Measurements from ENCODE around the gene ABLIM3. TPM values are rescaled to one million over a fixed set of nuclear protein-coding genes. Genes with fewer than 3 reads are reported as not detected.

Gene ABLIM3
- total RNA-seq, 2 experiments from 2014 or later: not detected

GRCh38 chr5:149121145-149121544 lies 20.1 kb upstream of the ABLIM3 start:
- no peaks in the 10 kb centered on the region for H3K4me1 Mint-ChIP-seq (ENCODE audit: low read depth)
- intact Hi-C loops (cut with micrococcal nuclease): no loop called here
- H3K36me3 Mint-ChIP-seq (ENCODE audit: low read depth): no peaks in the 10 kb centered on the region
- no peak overlapping the region for H3K4me3 Mint-ChIP-seq
- H3K27me3 Mint-ChIP-seq (ENCODE audit: low read depth): peaks cover 3% of the 10 kb centered on the region
- no peak overlapping the region for H3K27ac Mint-ChIP-seq
- no peak for DNase-seq
- CTCF ChIA-PET: interaction anchor here (1.1 kb wide), 1 partner anchor 12 kb away, joined by 4 read pairs; no protein-coding TSS in a partner anchor
- H3K9me3 Mint-ChIP-seq: no peaks in the 10 kb centered on the region

- no peak for DNase-seq
- H3K36me3 Mint-ChIP-seq (ENCODE audit: low read depth): no peaks in the 10 kb centered on the region
- intact Hi-C loops (cut with micrococcal nuclease): no loop called here
- CTCF ChIA-PET: interaction anchor here (2.3 kb wide), 1 partner anchor 8 kb away, joined by 8 read pairs; no protein-coding TSS in a partner anchor
- H3K9me3 Mint-ChIP-seq: no peaks in the 10 kb centered on the region
- no peak overlapping the region for H3K27ac Mint-ChIP-seq
- no peaks in the 10 kb centered on the region for H3K27me3 Mint-ChIP-seq (ENCODE audit: low read depth)
- H3K4me1 Mint-ChIP-seq (ENCODE audit: low read depth): no peaks in the 10 kb centered on the region
- H3K4me3 Mint-ChIP-seq: no peak overlapping the region
Observed at GRCh38 chr5:149123211-149123610, 18.1 kb upstream of the ABLIM3 start.

GRCh38 chr5:149125386-149125891 lies 15.9 kb upstream of the ABLIM3 start:
- no peaks in the 10 kb centered on the region for H3K9me3 Mint-ChIP-seq
- H3K27me3 Mint-ChIP-seq (ENCODE audit: low read depth): no peaks in the 10 kb centered on the region

GRCh38 chr5:149126906-149127305 lies 14.4 kb upstream of the ABLIM3 start:
- H3K4me3 Mint-ChIP-seq: no peak overlapping the region
- DNase-seq: no peak
- H3K36me3 Mint-ChIP-seq (ENCODE audit: low read depth): no peaks in the 10 kb centered on the region
- H3K27ac Mint-ChIP-seq: no peak overlapping the region
- H3K4me1 Mint-ChIP-seq (ENCODE audit: low read depth): no peaks in the 10 kb centered on the region
- H3K27me3 Mint-ChIP-seq (ENCODE audit: low read depth): no peaks in the 10 kb centered on the region
- no peaks in the 10 kb centered on the region for H3K9me3 Mint-ChIP-seq
- intact Hi-C loops (cut with micrococcal nuclease): no loop called here
- CTCF ChIA-PET: interaction anchor here (0.5 to 1.8 kb wide), 3 partner anchors 8 to 12 kb away, joined by 3 read pairs; no protein-coding TSS in a partner anchor

More at GRCh38 chr5:149125386-149125891, 15.9 kb upstream of the ABLIM3 start:
- Mint-ChIP-seq H3K36me3 (ENCODE audit: low read depth) (no peaks in the 10 kb centered on the region), H3K4me1 (ENCODE audit: low read depth) (no peaks in the 10 kb centered on the region), H3K27ac (no peak overlapping the region), H3K4me3 (no peak overlapping the region)
- intact Hi-C loops (cut with micrococcal nuclease): no loop called here
- DNase-seq: no peak
- CTCF ChIA-PET: interaction anchor here (0.6 to 2.3 kb wide), 4 partner anchors 10 to 166 kb away, joined by 3 to 8 read pairs (median 6); no protein-coding TSS in a partner anchor

- DNase-seq: no peak
- Mint-ChIP-seq H3K4me1 (ENCODE audit: low read depth) (no peaks in the 10 kb centered on the region), H3K27ac (no peak overlapping the region), H3K27me3 (ENCODE audit: low read depth) (no peaks in the 10 kb centered on the region), H3K36me3 (ENCODE audit: low read depth) (no peaks in the 10 kb centered on the region), H3K4me3 (no peak overlapping the region), H3K9me3 (no peaks in the 10 kb centered on the region)
- intact Hi-C loops (cut with micrococcal nuclease): no loop called here
- CTCF ChIA-PET: interaction anchor here (1.8 kb wide), 1 partner anchor 11 kb away, joined by 3 read pairs; no protein-coding TSS in a partner anchor
Observed at GRCh38 chr5:149127394-149127955, 13.8 kb upstream of the ABLIM3 start.

- CTCF ChIA-PET: interaction anchor here (0.7 to 1.1 kb wide), 2 partner anchors 13 to 138 kb away, joined by 3 to 4 read pairs; no protein-coding TSS in a partner anchor
- H3K27ac Mint-ChIP-seq: no peak overlapping the region
- H3K9me3 Mint-ChIP-seq: no peaks in the 10 kb centered on the region
- H3K4me1 Mint-ChIP-seq (ENCODE audit: low read depth): no peaks in the 10 kb centered on the region
- DNase-seq: peak; percentile 38
- intact Hi-C loops (cut with micrococcal nuclease): no loop called here
- no peaks in the 10 kb centered on the region for H3K36me3 Mint-ChIP-seq (ENCODE audit: low read depth)
- no peak overlapping the region for H3K4me3 Mint-ChIP-seq
- H3K27me3 Mint-ChIP-seq (ENCODE audit: low read depth): no peaks in the 10 kb centered on the region
Observed at GRCh38 chr5:149128023-149128875, 13.0 kb upstream of the ABLIM3 start.

- Mint-ChIP-seq H3K4me1 (ENCODE audit: low read depth) (no peaks in the 10 kb centered on the region), H3K27ac (no peak overlapping the region), H3K36me3 (ENCODE audit: low read depth) (no peaks in the 10 kb centered on the region), H3K9me3 (no peaks in the 10 kb centered on the region), H3K27me3 (ENCODE audit: low read depth) (peaks cover 2% of the 10 kb centered on the region), H3K4me3 (no peak overlapping the region)
- CTCF ChIA-PET: interaction anchor here (0.7 to 1.1 kb wide), 2 partner anchors 14 to 137 kb away, joined by 3 to 4 read pairs; no protein-coding TSS in a partner anchor
- intact Hi-C loops (cut with micrococcal nuclease): no loop called here
- no peak for DNase-seq
Observed at GRCh38 chr5:149129181-149129580, 12.1 kb upstream of the ABLIM3 start.

- intact Hi-C loops (cut with micrococcal nuclease): no loop called here
- CTCF ChIA-PET: interaction anchor here (0.6 to 1.7 kb wide), 3 partner anchors 16 to 131 kb away, joined by 3 to 4 read pairs (median 3); no protein-coding TSS in a partner anchor
- Mint-ChIP-seq H3K36me3 (ENCODE audit: low read depth) (no peaks in the 10 kb centered on the region), H3K4me3 (no peak overlapping the region), H3K27ac (no peak overlapping the region), H3K9me3 (no peaks in the 10 kb centered on the region), H3K4me1 (ENCODE audit: low read depth) (no peaks in the 10 kb centered on the region), H3K27me3 (ENCODE audit: low read depth) (peaks cover 2% of the 10 kb centered on the region)
- no peak for DNase-seq
Observed at GRCh38 chr5:149130121-149130914, 11.0 kb upstream of the ABLIM3 start.

- CTCF ChIA-PET: interaction anchor here (1.1 to 2.5 kb wide), 4 partner anchors 9 to 137 kb away, joined by 3 to 9 read pairs (median 5); partner anchors contain the start of gene ABLIM3
- DNase-seq: no peak
- no peaks in the 10 kb centered on the region for H3K4me1 Mint-ChIP-seq (ENCODE audit: low read depth)
- intact Hi-C loops (cut with micrococcal nuclease): no loop called here
- H3K9me3 Mint-ChIP-seq: no peaks in the 10 kb centered on the region
- H3K27ac Mint-ChIP-seq: no peak overlapping the region
- H3K4me3 Mint-ChIP-seq: no peak overlapping the region
- H3K36me3 Mint-ChIP-seq (ENCODE audit: low read depth): no peaks in the 10 kb centered on the region
- H3K27me3 Mint-ChIP-seq (ENCODE audit: low read depth): peaks cover 5% of the 10 kb centered on the region
Observed at GRCh38 chr5:149132474-149132873, 8.8 kb upstream of the ABLIM3 start.

GRCh38 chr5:149133795-149134777 lies 7.2 kb upstream of the ABLIM3 start:
- H3K27ac Mint-ChIP-seq: no peak overlapping the region

More at GRCh38 chr5:149133795-149134777, 7.2 kb upstream of the ABLIM3 start:
- H3K4me1 Mint-ChIP-seq (ENCODE audit: low read depth): no peaks in the 10 kb centered on the region
- DNase-seq: no peak
- H3K36me3 Mint-ChIP-seq (ENCODE audit: low read depth): no peaks in the 10 kb centered on the region
- H3K9me3 Mint-ChIP-seq: no peaks in the 10 kb centered on the region
- H3K4me3 Mint-ChIP-seq: no peak overlapping the region
- peaks cover 7% of the 10 kb centered on the region for H3K27me3 Mint-ChIP-seq (ENCODE audit: low read depth)
- intact Hi-C loops (cut with micrococcal nuclease): no loop called here
- CTCF ChIA-PET: interaction anchor here (0.7 to 10.3 kb wide), 7 partner anchors 8 to 402 kb away, joined by 3 to 88 read pairs (median 5); partner anchors contain the start of gene ABLIM3

Data from activated naive CD4-positive, alpha-beta T cell treated with anti-CD3 and anti-CD28 coated beads for 36 hours (primary cell).